ENCODE data around the gene NET1. TPM values are rescaled to one million over a fixed set of nuclear protein-coding genes. Genes with fewer than 3 reads are reported as not detected.
"Not testable (repeated sequence)": the region's sequence is repeated elsewhere in the genome, so short reads cannot be mapped to it uniquely, and the experiment has no call there.

NET1 gene
- total and polyA plus RNA-seq, 12 donors = 8.7 to 26.2 (median 20.3) TPM

- no peaks in the 10 kb centered on the region for H3K36me3 ChIP-seq (replicated peaks in 1 of 2)
- no peak for DNase-seq
- no peaks in the 10 kb centered on the region for H3K27me3 ChIP-seq
- intact Hi-C loops (cut with DNase I) = no loop called here
- TF ChIP-seq, protein P1, sequence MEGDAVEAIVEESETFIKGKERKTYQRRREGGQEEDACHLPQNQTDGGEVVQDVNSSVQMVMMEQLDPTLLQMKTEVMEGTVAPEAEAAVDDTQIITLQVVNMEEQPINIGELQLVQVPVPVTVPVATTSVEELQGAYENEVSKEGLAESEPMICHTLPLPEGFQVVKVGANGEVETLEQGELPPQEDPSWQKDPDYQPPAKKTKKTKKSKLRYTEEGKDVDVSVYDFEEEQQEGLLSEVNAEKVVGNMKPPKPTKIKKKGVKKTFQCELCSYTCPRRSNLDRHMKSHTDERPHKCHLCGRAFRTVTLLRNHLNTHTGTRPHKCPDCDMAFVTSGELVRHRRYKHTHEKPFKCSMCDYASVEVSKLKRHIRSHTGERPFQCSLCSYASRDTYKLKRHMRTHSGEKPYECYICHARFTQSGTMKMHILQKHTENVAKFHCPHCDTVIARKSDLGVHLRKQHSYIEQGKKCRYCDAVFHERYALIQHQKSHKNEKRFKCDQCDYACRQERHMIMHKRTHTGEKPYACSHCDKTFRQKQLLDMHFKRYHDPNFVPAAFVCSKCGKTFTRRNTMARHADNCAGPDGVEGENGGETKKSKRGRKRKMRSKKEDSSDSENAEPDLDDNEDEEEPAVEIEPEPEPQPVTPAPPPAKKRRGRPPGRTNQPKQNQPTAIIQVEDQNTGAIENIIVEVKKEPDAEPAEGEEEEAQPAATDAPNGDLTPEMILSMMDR (IDR thresholded peaks at IDR 0.05) = no peak
- no peak for TF ChIP-seq POLR2A (IDR thresholded peaks at IDR 0.05)
- no peak overlapping the region for H3K4me3 ChIP-seq
- H3K4me1 ChIP-seq (replicated peaks in 1 of 2) = no peaks in the 10 kb centered on the region
- no peaks in the 10 kb centered on the region for H3K9me3 ChIP-seq (replicated peaks in 1 of 3)
- 96 to 100% (median 97%) methylated on average over 6 to 15 of the region's 15 CpGs for WGBS, 4 donors
- no peak overlapping the region for H3K27ac ChIP-seq
Observed at GRCh38 chr10:5470062-5470751, 57.9 kb downstream of the NET1 start.

GRCh38 chr10:5474642-5475041 is 62.3 kb downstream of the NET1 start:
- intact Hi-C loops (cut with DNase I); H3K9me3 ChIP-seq (replicated peaks in 1 of 3); H3K36me3 ChIP-seq (replicated peaks in 1 of 2); H3K4me3 ChIP-seq; DNase-seq; H3K4me1 ChIP-seq (replicated peaks in 1 of 2); H3K27ac ChIP-seq; H3K27me3 ChIP-seq: not testable (repeated sequence)
- WGBS, 4 donors = 76 to 89% (median 84%) methylated on average over 4 of the region's 4 CpGs

GRCh38 chr10:5475088-5475487 is 62.7 kb downstream of the NET1 start:
- H3K27me3 ChIP-seq; H3K9me3 ChIP-seq (replicated peaks in 1 of 3); DNase-seq; H3K4me1 ChIP-seq (replicated peaks in 1 of 2); H3K36me3 ChIP-seq (replicated peaks in 1 of 2); intact Hi-C loops (cut with DNase I); H3K4me3 ChIP-seq; H3K27ac ChIP-seq: not testable (repeated sequence)
- WGBS, 4 donors = 73 to 92% (median 91%) methylated on average over 5 to 8 of the region's 8 CpGs

GRCh38 chr10:5475974-5476807 is 63.8 kb downstream of the NET1 start:
- intact Hi-C loops (cut with DNase I); H3K27ac ChIP-seq; H3K4me1 ChIP-seq (replicated peaks in 1 of 2); H3K4me3 ChIP-seq; H3K9me3 ChIP-seq (replicated peaks in 1 of 3); H3K27me3 ChIP-seq; H3K36me3 ChIP-seq (replicated peaks in 1 of 2): not testable (repeated sequence)
- 90 to 97% (median 93%) methylated on average over 10 to 12 of the region's 12 CpGs for WGBS, 4 donors
- peak in 1 of 7 donors; percentile 9 for DNase-seq

DNA sequence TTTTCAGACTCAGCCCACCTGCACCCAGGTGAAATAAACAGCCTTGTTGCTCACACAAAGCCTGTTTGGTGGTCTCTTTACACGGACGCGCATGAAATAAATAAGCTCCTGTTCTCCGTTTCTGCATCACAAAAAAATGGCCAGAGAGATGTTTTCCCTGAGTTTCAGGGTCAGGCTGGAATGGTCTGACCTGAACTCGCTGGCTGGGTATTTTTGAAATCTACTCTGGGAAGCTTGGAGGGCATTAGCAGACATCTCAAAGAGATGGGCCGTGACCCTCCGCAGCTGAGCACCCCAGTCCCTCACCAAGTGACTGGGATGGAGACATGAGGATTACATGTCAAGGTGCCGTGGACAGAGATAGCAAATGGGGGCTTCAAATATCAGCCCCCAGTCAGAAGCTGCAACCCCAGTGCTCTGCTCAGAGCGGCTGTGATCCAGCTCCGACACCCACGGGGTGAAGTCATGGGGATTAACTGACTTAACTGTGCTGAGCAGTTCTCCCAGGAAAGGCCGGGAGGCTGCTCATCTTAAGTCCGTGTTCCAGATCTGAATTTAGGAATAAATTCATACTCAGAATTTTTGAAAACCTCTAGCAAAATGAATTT is 64.7 kb downstream of the NET1 start:
- peak in 1 of 7 donors; percentile 9 for DNase-seq
- H3K9me3 ChIP-seq (replicated peaks in 1 of 3) = no peaks in the 10 kb centered on the region
- no peaks in the 10 kb centered on the region for H3K36me3 ChIP-seq (replicated peaks in 1 of 2)
- no peak overlapping the region for H3K27ac ChIP-seq
- intact Hi-C loops (cut with DNase I) = no loop called here
- TF ChIP-seq POLR2A (IDR thresholded peaks at IDR 0.05) = no peak
- TF ChIP-seq, protein P1 (IDR thresholded peaks at IDR 0.05) = no peak
- no peaks in the 10 kb centered on the region for H3K27me3 ChIP-seq
- H3K4me3 ChIP-seq = no peak overlapping the region
- WGBS, 4 donors = 78 to 85% (median 83%) methylated on average over 13 of the region's 13 CpGs
- H3K4me1 ChIP-seq (replicated peaks in 1 of 2) = no peaks in the 10 kb centered on the region

Measured in adrenal gland (tissue), 12 donors.